SU-DHL-6 (cell line): ENCODE data around the gene FKBP1A.

Source experiments
- EZH2phosphoT487 ChIP-seq: fragments of 200-600 bp; sonication (generic), shearing (Covaris generic); conservative IDR thresholded peaks from 2 replicates; pipeline ENCODE4 v1.6.1; 2018; ENCODE audit warnings: mild to moderate bottlenecking, antibody characterized with exemption, low read length, moderate library complexity, mixed read lengths
- TF ChIP-seq, protein P1 (sequence below): fragments of 200-600 bp; sonication (generic); IDR thresholded peaks from one replicate; pipeline ENCODE4 v1.5.1; 2017; ENCODE audit warnings: antibody characterized with exemption, mild to moderate bottlenecking, low read length, moderate library complexity; ENCODE audit not compliant: insufficient read depth, poor library complexity, severe bottlenecking

- TF ChIP-seq, protein P1, sequence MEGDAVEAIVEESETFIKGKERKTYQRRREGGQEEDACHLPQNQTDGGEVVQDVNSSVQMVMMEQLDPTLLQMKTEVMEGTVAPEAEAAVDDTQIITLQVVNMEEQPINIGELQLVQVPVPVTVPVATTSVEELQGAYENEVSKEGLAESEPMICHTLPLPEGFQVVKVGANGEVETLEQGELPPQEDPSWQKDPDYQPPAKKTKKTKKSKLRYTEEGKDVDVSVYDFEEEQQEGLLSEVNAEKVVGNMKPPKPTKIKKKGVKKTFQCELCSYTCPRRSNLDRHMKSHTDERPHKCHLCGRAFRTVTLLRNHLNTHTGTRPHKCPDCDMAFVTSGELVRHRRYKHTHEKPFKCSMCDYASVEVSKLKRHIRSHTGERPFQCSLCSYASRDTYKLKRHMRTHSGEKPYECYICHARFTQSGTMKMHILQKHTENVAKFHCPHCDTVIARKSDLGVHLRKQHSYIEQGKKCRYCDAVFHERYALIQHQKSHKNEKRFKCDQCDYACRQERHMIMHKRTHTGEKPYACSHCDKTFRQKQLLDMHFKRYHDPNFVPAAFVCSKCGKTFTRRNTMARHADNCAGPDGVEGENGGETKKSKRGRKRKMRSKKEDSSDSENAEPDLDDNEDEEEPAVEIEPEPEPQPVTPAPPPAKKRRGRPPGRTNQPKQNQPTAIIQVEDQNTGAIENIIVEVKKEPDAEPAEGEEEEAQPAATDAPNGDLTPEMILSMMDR = no peak
- no peak for TF ChIP-seq EZH2phosphoT487
Observed at GRCh38 chr20:1405801-1406200, 12.9 kb upstream of the FKBP1A start.
